ENCODE data around the gene FRAT1.

The FRAT1 gene

GRCh38 chr10:97311111-97311626 is 7.9 kb upstream of the FRAT1 start:
- no peak for DNase-seq

GRCh38 chr10:97312897-97313296 is 6.2 kb upstream of the FRAT1 start:
- DNase-seq: no peak

GRCh38 chr10:97314671-97315070 is 4.4 kb upstream of the FRAT1 start:
- no peak for DNase-seq

- DNase-seq: peak; percentile 58
Observed at GRCh38 chr10:97319671-97320479, 804 bp downstream of the FRAT1 start.

GRCh38 chr10:97320480-97321031 is 1.5 kb downstream of the FRAT1 start:
- DNase-seq: no peak

- DNase-seq: peak; percentile 45
Observed at GRCh38 chr10:97321032-97321803, 2.1 kb downstream of the FRAT1 start.

- DNase-seq: no peak
Observed at GRCh38 chr10:97321804-97322190, 2.7 kb downstream of the FRAT1 start.

GRCh38 chr10:97323501-97323900 is 4.4 kb downstream of the FRAT1 start:
- DNase-seq: no peak

- no peak for DNase-seq
Observed at GRCh38 chr10:97325754-97326153, 6.7 kb downstream of the FRAT1 start.

GRCh38 chr10:97327348-97328294 is 8.6 kb downstream of the FRAT1 start:
- no peak for DNase-seq

- DNase-seq: no peak
Observed at GRCh38 chr10:97328646-97329453, 9.8 kb downstream of the FRAT1 start.

- DNase-seq: no peak
Observed at GRCh38 chr10:97329766-97330165, 10.7 kb downstream of the FRAT1 start.

- no peak for DNase-seq
Observed at GRCh38 chr10:97331153-97331703, 12.2 kb downstream of the FRAT1 start.

GRCh38 chr10:97332591-97333350 is 13.7 kb downstream of the FRAT1 start:
- DNase-seq: no peak

- DNase-seq: no peak
Observed at GRCh38 chr10:97333351-97333600, 14.2 kb downstream of the FRAT1 start.

- peak; percentile 5 for DNase-seq
Observed at GRCh38 chr10:97333601-97334369, 14.7 kb downstream of the FRAT1 start.

GRCh38 chr10:97334370-97335175 is 15.5 kb downstream of the FRAT1 start, which contains the start of gene FRAT2:
Gene FRAT2, minus strand, starts transcription at chr10:97334729. Its CDS starts 157 bp downstream, at chr10:97334572.
- DNase-seq: peak; percentile 88

GRCh38 chr10:97335188-97335619 is 16.1 kb downstream of the FRAT1 start:
- no peak for DNase-seq

- no peak for DNase-seq
Observed at GRCh38 chr10:97336006-97336405, 16.9 kb downstream of the FRAT1 start.

Measured in KG1 (cell line).